Activated CD8-positive, alpha-beta memory T cell treated with anti-CD3 and anti-CD28 coated beads for 1 hour (primary cell): ENCODE measurements around the gene TMEM203.

Experiments used
- DNase-seq, 2 donors: peaks; one replicate each; pipeline ENCODE4 v3.0.0-alpha.2; 2020; ENCODE audit warnings: low read depth in 1 of 2; ENCODE audit errors: extremely low read depth in 1 of 2

The TMEM203 gene

DNA sequence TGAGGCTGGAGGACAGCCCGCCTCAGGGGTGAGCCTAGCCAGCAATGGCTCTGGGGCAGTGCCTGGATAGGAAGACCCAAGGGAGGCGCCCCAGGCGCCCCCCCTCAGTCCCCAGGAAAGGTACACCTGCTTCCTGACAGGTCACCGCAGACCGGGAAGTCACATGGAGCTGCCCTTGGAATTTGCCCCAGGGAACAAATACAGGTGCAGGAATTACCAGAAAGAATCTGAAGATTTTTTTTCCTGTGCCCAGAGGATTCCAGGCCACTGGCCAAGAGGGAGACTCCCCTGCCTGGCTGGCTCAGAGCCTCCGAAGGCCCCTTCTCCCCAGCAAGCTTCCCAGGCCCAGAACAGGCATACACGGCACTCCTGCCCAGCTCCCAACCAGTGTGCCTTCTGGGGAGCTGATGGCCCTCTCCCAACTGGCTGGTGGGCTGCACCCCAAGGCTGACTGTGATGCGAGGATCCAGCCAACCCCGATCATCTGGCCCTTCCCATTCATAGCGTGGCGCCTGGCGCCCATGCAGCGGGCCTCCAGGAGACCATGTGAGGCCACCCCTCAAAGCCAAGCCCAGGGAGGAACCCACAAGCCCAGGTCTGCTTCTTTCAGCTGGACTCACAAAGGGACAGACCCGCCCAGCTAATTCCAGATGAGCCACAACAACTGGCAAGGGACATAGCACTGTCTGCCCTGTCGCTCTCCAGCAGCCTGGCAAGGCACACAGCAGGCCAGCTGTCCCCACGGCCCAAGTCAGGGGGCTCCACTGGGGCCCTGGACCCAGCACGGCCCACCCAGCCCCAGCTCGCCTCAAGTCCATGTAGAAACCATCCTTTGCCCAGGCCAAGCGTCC is 7.2 kb downstream of the TMEM203 start:
- DNase-seq = no peak

DNA sequence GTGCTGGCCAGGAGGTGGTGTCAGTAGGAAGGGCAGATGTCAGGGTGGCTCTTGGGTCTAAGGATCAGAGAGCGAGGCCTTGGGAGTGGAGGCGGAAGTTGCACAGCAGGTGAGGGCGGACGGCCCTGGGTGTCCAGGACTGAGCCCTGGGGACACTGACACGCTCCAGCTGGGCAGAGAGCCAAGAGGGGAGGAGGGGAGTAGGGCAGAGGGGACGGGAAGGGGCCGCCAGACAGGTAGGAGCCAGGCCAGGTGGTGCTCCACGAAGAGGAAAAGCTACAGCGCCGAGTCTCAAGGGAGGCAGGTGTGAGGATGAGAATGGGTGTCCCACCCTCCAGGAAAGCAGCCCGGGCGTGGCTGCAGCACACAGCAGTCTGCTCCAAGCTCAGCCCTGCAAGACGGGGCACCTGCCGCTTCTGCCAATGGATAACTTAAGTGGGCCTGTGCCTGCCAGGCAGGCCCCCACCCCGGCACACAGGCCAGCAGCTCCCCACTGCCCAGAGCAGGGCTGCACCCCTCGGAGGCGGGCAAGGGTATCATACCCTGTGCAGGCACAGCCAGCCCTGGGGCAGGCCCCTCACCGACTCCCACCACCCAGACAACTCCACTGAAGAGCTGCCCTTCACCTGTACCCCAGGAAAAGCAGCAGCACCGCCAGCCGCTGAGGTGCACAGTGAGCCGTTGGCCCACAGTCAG is 9.8 kb downstream of the TMEM203 start:
- no peak for DNase-seq

DNA sequence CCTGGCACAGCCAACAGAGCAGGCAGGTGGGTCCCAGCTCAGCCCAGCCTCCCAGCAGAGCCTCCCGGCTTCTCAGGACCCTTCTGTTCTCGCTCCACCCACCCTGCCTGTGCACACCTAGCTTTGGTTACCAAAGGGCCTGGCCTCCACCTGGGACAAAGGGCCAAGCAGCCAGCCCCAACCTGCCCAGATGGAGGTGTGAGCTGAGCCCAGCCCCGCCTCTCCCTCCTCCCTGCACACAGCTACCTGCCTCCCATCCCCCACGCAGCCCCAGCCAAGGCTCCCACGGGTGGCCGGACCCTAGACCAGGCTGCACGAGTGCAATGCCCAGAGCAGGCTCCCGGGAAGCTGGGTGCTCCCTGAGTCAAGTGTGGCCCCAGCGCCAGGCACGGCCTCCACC is 10.5 kb downstream of the TMEM203 start:
- no peak for DNase-seq

DNA sequence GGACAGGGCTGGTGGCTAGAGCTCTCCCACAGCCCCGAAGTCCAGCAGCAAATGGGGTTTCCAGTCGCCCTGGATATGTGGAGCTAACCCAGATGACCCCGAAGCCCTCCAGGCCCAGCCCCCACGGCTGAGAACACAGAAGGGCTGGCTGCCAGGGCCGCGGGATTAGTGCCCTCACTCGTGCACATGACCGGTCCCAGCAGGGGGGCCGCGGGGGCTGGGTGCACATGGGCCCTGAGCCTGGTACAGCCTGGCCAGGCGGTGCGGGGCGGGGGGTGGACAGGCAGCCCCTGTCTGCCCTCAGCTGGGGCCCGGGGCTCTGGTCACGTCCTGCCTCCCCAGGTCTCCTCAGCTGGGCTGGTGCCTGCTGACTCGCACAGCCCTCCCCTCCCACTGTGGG is 11.1 kb downstream of the TMEM203 start:
- DNase-seq = no peak

- no peak for DNase-seq
These were observed 11.7 kb downstream of the TMEM203 start for GRCh38 chr9:137193771-137194170.

- no peak for DNase-seq
These were observed 12.6 kb downstream of the TMEM203 start for GRCh38 chr9:137192859-137193258.

- no peak for DNase-seq
These were observed 13.0 kb downstream of the TMEM203 start for GRCh38 chr9:137192448-137192780.

- DNase-seq = no peak
These were observed 13.6 kb downstream of the TMEM203 start for GRCh38 chr9:137191691-137192447.

DNA sequence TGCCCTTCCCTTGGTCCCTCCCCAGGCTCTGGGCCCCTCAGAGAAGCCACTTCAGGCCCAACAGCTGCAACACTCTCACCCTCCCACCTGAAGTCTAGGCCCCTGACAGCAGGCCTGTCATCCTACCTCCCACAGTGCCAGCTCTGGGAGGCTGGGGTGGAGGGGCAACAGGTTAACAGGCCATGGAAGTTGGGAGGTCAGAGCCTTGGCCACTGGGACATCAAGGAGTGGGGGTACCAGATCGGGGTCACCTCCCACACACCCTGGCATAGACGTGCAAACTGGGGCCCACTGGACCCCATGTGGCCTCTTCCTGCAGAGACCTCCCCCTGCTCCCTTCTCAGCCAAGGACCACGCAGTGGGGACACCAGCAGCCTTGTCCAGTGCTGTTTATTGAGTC is 14.2 kb downstream of the TMEM203 start:
- no peak for DNase-seq

DNA sequence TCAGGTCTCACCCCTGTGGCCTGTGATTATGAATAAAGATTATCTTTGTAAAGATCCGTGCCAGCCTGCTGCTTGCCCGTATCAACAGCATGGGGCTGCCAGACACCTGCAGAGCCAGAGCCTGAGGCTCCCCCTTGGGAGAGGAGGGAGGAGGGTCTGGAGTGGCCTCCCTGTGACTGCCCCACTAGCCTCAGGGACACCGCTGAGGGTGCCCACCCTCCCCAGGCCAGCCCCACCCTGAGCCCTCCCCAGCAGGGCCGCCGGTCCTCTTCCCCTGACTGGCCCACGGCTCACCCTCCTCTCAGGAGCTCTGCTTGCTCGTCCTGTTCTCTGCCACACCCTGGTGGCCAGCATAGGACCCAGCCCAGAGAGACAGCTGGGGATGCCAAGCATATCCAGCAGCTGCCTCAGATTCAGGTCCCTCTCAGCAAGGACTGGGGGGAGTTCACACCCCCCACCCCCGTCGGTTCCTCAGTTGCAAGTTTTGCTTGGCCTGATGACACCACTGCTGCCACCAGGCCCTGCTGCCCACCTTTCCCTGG is 15.1 kb downstream of the TMEM203 start:
- DNase-seq = no peak

GRCh38 chr9:137189297-137190295 is 15.9 kb downstream of the TMEM203 start:
- DNase-seq = no peak

DNA sequence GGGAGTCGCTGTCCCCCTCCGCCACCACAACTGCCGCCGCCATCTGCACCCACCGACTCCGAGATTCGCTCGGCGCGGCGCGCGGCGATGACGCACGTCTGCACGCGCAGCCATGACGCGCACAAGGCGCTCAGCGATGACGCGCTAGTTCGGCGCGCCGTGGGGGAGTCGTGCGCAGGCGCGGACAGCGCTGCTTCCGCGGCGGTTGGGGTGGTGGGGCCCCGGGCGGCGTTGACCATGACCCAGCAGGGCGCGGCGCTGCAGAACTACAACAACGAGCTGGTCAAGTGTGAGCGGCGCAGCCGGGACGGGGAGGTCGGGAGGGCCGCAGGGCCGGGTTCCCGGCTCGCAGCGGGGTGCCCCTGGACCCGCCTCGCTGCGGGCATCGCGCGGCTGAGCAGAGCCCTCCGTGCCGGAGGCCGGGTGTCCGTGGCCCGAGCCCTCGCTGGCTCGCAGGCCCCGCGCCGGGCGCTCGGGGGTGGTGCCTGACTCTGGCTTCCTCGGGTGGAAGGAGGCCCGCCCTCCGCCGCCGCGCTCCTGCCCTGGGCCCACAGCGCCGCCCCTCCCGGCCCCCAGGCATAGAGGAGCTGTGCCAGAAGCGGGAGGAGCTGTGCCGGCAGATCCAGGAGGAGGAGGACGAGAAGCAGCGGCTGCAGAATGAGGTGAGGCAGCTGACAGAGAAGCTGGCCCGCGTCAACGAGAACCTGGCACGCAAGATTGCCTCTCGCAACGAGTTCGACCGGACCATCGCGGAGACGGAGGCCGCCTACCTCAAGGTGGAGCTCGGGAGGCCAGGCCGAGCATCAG is 16.8 kb downstream of the TMEM203 start, which contains the start of the genes ANAPC2 and SSNA1:
Gene ANAPC2 (minus strand): TSS at position 71 of the 807 bp plus-strand sequence. CDS start 28 bp downstream, at position 43.
Gene SSNA1 (plus strand): TSS at position 187 of the 807 bp plus-strand sequence. CDS start 51 bp downstream, at position 238.
- peak; percentile 68 to 95 for DNase-seq

- DNase-seq = no peak
These were observed 17.4 kb downstream of the TMEM203 start for GRCh38 chr9:137188086-137188489.

GRCh38 chr9:137187386-137187785 is 18.1 kb downstream of the TMEM203 start:
- no peak for DNase-seq

- DNase-seq = no peak
These were observed 19.1 kb downstream of the TMEM203 start for GRCh38 chr9:137186385-137186784.

DNA sequence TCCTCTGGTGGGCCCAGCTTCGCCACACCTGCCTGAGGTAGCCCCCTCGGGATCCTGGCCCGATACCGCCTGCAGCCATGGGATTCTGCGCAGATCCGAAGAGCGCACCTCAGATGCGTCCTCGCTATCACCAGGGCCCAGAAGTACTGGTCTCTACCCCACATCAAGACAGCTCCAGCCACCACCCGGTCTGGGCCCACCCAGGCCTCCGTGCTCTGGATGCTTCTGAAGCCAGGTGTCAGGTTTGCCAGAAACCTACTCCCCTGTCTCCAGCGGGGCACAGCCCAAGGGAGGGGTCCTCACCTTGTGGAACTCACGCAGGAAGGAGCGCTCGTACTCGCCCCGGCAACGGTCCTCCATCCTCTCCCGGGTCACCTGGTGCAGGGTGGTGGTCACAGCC is 19.5 kb downstream of the TMEM203 start:
- no peak for DNase-seq

- DNase-seq = no peak
These were observed 20.4 kb downstream of the TMEM203 start for GRCh38 chr9:137184881-137185660.

DNA sequence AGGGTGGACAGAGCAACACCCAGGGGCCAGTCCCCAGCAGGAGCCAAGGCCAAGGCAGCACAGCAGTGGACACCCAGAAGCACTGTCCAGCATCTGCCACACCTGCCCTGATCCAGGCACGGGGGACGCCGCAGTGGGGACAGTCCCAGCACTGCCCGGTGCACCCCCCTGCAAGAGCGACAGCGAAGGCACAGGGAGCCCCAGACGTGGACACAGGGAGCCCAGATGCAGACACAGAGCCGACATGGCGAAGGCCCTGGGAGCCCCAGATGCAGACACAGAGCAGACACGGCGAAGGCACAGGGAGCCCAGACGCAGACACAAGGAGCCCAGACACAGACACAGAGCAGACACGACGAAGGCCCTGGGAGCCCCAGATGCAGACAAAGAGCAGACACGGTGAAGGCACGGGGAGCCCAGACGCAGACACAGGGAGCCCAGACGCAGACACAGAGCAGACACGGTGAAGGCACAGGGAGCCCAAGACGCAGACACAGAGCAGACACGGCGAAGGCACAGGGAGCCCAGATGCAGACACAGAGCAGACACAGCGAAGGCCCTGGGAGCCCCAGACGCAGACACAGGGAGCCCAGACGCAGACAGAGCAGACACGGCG is 21.4 kb downstream of the TMEM203 start:
- DNase-seq = no peak
